HEK293T (cell line): ENCODE results near the gene CFAP251.

Experiments used
- ARNT ChIP-seq: fragments of 450-650 bp; IDR thresholded peaks from 2 replicates; pipeline ENCODE4 v1.6.1; 2017; ENCODE audit warnings: mild to moderate bottlenecking
- BHLHE40 ChIP-seq: fragments of 450-650 bp; IDR thresholded peaks from 2 replicates; pipeline ENCODE4 v1.6.1; 2016; ENCODE audit warnings: mild to moderate bottlenecking, moderate library complexity, borderline replicate concordance
- CTBP1 ChIP-seq: fragments of 450-650 bp; IDR thresholded peaks from 2 replicates; pipeline ENCODE4 v1.6.1; 2016; ENCODE audit warnings: borderline replicate concordance
- FOXA1 ChIP-seq: fragments of 450-650 bp; IDR thresholded peaks from 2 replicates; pipeline ENCODE4 v1.6.1; 2016; ENCODE audit warnings: mild to moderate bottlenecking
- FOXM1 ChIP-seq: fragments of 450-650 bp; IDR thresholded peaks from 2 replicates; pipeline ENCODE4 v1.6.1; 2017; ENCODE audit warnings: mild to moderate bottlenecking, borderline replicate concordance
- L3MBTL2 ChIP-seq: fragments of 450-650 bp; conservative IDR thresholded peaks from 2 replicates; pipeline ENCODE4 v1.6.1; 2016; ENCODE audit warnings: mild to moderate bottlenecking
- SP1 ChIP-seq: fragments of 450-650 bp; IDR thresholded peaks from 2 replicates; pipeline ENCODE4 v1.6.1; 2017
- SUZ12 ChIP-seq: fragments of 450-650 bp; IDR thresholded peaks from 2 replicates; pipeline ENCODE4 v1.6.1; 2016; ENCODE audit warnings: mild to moderate bottlenecking
- TARDBP ChIP-seq: fragments of 450-650 bp; IDR thresholded peaks from 2 replicates; pipeline ENCODE4 v1.6.1; 2016
- ZNF384 ChIP-seq: fragments of 450-650 bp; IDR thresholded peaks from 2 replicates; pipeline ENCODE4 v1.6.1; 2016

DNA sequence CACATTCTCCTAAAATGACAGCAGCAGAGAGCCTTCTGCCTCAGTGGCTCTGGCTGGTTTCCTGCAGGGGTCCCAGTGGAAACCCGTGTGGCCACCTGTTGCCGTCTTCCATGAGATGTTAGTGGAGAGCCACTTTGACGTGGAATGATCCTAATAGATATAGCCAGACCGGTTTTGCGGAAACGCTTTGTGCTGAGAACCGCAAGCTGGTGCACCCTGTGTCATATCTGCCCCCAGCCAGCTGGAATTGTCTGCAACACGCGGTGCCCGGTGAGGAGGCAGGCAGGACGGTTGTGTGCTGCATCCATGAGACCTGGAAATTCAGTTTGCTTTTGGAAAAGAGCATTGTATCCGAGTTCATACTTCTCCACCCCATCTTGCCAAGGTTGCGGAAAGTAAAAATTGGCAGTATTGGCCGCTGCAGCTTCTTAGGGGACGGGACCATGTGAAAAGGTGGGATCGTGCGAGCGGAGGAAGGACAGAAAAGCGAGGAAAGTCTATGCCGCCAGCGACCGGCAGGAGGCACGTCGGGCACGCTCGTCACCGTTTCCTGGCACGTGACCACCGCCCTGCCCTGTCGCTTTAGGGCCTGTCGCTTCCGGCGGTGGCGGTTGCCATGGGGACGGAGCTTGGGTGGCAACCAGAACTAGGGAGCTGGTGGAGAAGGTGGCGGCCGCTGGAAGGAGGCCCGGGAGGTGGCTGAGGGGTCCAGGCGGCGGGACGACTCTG, at the start of gene CFAP251:
- no peak for TF ChIP-seq L3MBTL2
- TF ChIP-seq TARDBP = no peak
- TF ChIP-seq ARNT = no peak
- TF ChIP-seq BHLHE40 = no peak
- no peak for TF ChIP-seq SUZ12
- TF ChIP-seq FOXM1 = no peak
- no peak for TF ChIP-seq FOXA1
- TF ChIP-seq ZNF384 = no peak
- TF ChIP-seq CTBP1 = no peak
- TF ChIP-seq SP1 = no peak
